ENCODE measurements around the gene ANKRD26. TPM values are rescaled to one million over a fixed set of nuclear protein-coding genes. Genes with fewer than 3 reads are reported as not detected.

The ANKRD26 gene
- total RNA-seq, 1 experiment from 2014 or later, result 2.9 TPM

DNA sequence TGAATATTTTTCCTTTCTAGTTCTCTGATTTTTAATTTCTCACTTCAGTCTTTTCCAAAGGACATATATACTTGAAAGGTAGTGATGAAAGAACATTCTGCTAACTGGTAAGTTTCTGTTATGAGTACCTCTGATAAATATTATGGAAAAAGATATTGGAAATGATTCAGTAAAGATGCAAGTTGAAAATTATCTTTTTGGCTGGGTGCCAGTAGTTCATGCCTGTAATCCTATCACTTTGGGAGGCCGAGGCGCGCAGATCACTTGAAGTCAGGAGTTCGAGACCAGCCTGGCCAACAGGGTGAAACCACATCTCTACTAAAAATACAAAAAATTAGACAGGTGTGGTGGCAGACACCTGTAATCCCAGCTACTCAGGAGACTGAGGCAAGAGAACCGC is 62.1 kb downstream of the ANKRD26 start:
- Histone ChIP-seq H3K9me3 (ENCODE audit: low read length) (no peaks in the 10 kb centered on the region), H3K79me2 (ENCODE audit: low read length) (no peaks in the 10 kb centered on the region), H2AFZ (ENCODE audit: low read length) (no peak overlapping the region), H3K4me2 (ENCODE audit: low read length) (no peak overlapping the region), H3K9me2 (replicated peaks; ENCODE audit: low read length) (no peaks in the 10 kb centered on the region), H3K4me3 (ENCODE audit: low read length) (no peak overlapping the region), H3K36me3 (ENCODE audit: low read depth, low read length) (no peaks in the 10 kb centered on the region; the same call in 1 of the 2 replicates), H3K27ac (ENCODE audit: low read length) (no peak overlapping the region), H3K27me3 (ENCODE audit: low read length) (no peaks in the 10 kb centered on the region), H3F3A (ENCODE audit: low read length, unreplicated experiment) (no peaks in the 10 kb centered on the region), H4K20me1 (ENCODE audit: low read length) (no peaks in the 10 kb centered on the region), H3K4me1 (ENCODE audit: insufficient read depth, low read length) (no peaks in the 10 kb centered on the region), H3K9ac (ENCODE audit: low read length) (no peak overlapping the region)
- DNase-seq (no peak), ATAC-seq (no peak)
- TF ChIP-seq EZH2phosphoT487 (IDR thresholded peaks at IDR 0.05; ENCODE audit: borderline replicate concordance, low read length), result no peak
- TF ChIP-seq EZH2 (IDR thresholded peaks at IDR 0.05; ENCODE audit: low read length, unreplicated experiment), result no peak
- TF ChIP-seq, protein P1, sequence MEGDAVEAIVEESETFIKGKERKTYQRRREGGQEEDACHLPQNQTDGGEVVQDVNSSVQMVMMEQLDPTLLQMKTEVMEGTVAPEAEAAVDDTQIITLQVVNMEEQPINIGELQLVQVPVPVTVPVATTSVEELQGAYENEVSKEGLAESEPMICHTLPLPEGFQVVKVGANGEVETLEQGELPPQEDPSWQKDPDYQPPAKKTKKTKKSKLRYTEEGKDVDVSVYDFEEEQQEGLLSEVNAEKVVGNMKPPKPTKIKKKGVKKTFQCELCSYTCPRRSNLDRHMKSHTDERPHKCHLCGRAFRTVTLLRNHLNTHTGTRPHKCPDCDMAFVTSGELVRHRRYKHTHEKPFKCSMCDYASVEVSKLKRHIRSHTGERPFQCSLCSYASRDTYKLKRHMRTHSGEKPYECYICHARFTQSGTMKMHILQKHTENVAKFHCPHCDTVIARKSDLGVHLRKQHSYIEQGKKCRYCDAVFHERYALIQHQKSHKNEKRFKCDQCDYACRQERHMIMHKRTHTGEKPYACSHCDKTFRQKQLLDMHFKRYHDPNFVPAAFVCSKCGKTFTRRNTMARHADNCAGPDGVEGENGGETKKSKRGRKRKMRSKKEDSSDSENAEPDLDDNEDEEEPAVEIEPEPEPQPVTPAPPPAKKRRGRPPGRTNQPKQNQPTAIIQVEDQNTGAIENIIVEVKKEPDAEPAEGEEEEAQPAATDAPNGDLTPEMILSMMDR (conservative IDR thresholded peaks at IDR 0.05; ENCODE audit: low read depth, low read length), result no peak
- CTCF ChIA-PET, result no interaction called here
- POLR2A ChIA-PET (ENCODE audit: unreplicated experiment), result no interaction called here
- BruUV-seq (replicated peaks), result no TSS peak
- intact Hi-C loops (cut with micrococcal nuclease), result no loop called here

DNA sequence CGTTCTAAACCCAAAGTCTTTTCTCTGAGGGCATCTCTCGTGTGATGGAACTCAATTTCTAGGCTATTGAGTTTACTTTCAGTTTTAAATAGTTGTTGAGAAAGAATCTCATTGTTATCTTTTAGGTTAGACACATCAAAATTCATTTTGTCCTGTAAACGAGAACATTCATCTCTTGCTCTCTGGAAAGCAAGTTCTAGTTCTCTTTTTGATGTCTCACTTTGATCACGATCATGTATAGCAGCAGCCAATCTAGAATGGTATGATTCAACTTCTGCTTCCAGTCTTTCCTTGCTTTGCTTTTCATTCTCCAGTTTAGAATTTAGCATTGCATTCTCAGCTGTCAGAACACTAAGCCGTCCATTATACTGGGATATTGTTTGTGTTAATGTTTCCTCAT is 65.1 kb downstream of the ANKRD26 start:
- no peak overlapping the region for H2AFZ ChIP-seq (ENCODE audit: low read length)
- no peak for DNase-seq
- H3K27ac ChIP-seq (ENCODE audit: low read length), result no peak overlapping the region
- ChIA-PET POLR2A (ENCODE audit: unreplicated experiment) (no interaction called here), CTCF (no interaction called here)
- H4K20me1 ChIP-seq (ENCODE audit: low read length), result no peaks in the 10 kb centered on the region
- H3K9me2 ChIP-seq (replicated peaks; ENCODE audit: low read length), result no peaks in the 10 kb centered on the region
- no TSS peak for BruUV-seq (replicated peaks)
- H3K36me3 ChIP-seq (ENCODE audit: low read depth, low read length), result no peaks in the 10 kb centered on the region; the same call in 1 of the 2 replicates
- no peaks in the 10 kb centered on the region for H3K79me2 ChIP-seq (ENCODE audit: low read length)
- H3K4me2 ChIP-seq (ENCODE audit: low read length), result no peak overlapping the region
- no peak for ATAC-seq
- H3K9ac ChIP-seq (ENCODE audit: low read length), result no peak overlapping the region
- H3K9me3 ChIP-seq (ENCODE audit: low read length), result no peaks in the 10 kb centered on the region
- intact Hi-C loops (cut with micrococcal nuclease), result no loop called here
- TF ChIP-seq EZH2phosphoT487 (IDR thresholded peaks at IDR 0.05; ENCODE audit: borderline replicate concordance, low read length), result no peak
- TF ChIP-seq, protein P1 (conservative IDR thresholded peaks at IDR 0.05; ENCODE audit: low read depth, low read length), result no peak
- no peak for TF ChIP-seq EZH2 (IDR thresholded peaks at IDR 0.05; ENCODE audit: low read length, unreplicated experiment)
- no peak overlapping the region for H3K4me3 ChIP-seq (ENCODE audit: low read length)
- no peaks in the 10 kb centered on the region for H3F3A ChIP-seq (ENCODE audit: low read length, unreplicated experiment)
- H3K27me3 ChIP-seq (ENCODE audit: low read length), result no peaks in the 10 kb centered on the region
- no peaks in the 10 kb centered on the region for H3K4me1 ChIP-seq (ENCODE audit: insufficient read depth, low read length)

DNA sequence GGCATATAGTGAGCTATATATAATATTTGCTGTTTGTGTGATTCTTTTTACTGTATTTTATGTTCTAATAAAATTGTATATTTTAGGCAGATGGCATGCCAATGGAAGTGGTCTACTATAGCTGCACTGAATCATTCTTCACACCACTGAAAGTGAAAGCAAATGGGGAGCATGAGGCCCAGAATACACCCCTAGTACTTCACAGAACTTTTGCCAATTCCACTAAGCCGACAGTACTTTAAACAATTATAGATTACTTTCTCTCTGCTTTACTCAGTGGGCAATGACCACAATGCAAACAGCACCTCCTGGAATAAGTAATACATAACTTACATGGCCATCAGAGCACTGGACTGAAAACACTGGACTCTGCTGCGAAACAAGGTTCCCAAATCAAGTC is 70.2 kb downstream of the ANKRD26 start:
- ATAC-seq (no peak), DNase-seq (no peak)
- Histone ChIP-seq H3K9me2 (replicated peaks; ENCODE audit: low read length) (no peaks in the 10 kb centered on the region), H3K27ac (ENCODE audit: low read length) (no peak overlapping the region), H3K9me3 (ENCODE audit: low read length) (no peaks in the 10 kb centered on the region), H3K79me2 (ENCODE audit: low read length) (no peaks in the 10 kb centered on the region), H2AFZ (ENCODE audit: low read length) (no peak overlapping the region), H3K9ac (ENCODE audit: low read length) (no peak overlapping the region), H3K4me2 (ENCODE audit: low read length) (no peak overlapping the region), H3K36me3 (ENCODE audit: low read depth, low read length) (no peaks in the 10 kb centered on the region; the same call in none of the 2 replicates), H3K4me3 (ENCODE audit: low read length) (no peak overlapping the region), H3K4me1 (ENCODE audit: insufficient read depth, low read length) (no peaks in the 10 kb centered on the region), H3K27me3 (ENCODE audit: low read length) (no peaks in the 10 kb centered on the region), H4K20me1 (ENCODE audit: low read length) (no peaks in the 10 kb centered on the region), H3F3A (ENCODE audit: low read length, unreplicated experiment) (no peaks in the 10 kb centered on the region)
- CTCF ChIA-PET, result no interaction called here
- BruUV-seq (replicated peaks), result no TSS peak
- TF ChIP-seq EZH2phosphoT487 (IDR thresholded peaks at IDR 0.05; ENCODE audit: borderline replicate concordance, low read length) (no peak), EZH2 (IDR thresholded peaks at IDR 0.05; ENCODE audit: low read length, unreplicated experiment) (no peak)
- TF ChIP-seq, protein P1 (conservative IDR thresholded peaks at IDR 0.05; ENCODE audit: low read depth, low read length), result no peak
- intact Hi-C loops (cut with micrococcal nuclease), result no loop called here
- POLR2A ChIA-PET (ENCODE audit: unreplicated experiment), result no interaction called here

All from PC-3 (cell line).